Gastrocnemius medialis (tissue), 4 donors: ENCODE data around the gene DPYD.

Experiments used
- CTCF ChIP-seq, 5 experiments: fragments of 450-650 bp in 3 of 5; fragments of 200-600 bp in 2 of 5; sonication (generic) in 2 of 5; IDR thresholded peaks in 4 of 5; conservative IDR thresholded peaks in 1 of 5; 1 replicate in 4 of 5; 2 replicates in 1 of 5; pipeline ENCODE4 v1.5.1; 2016 to 2019; ENCODE audit warnings: antibody characterized with exemption in 5 of 5, mild to moderate bottlenecking in 3 of 5, moderate library complexity in 3 of 5
- POLR2A ChIP-seq, 2 donors: fragments of 450-650 bp; IDR thresholded peaks; one replicate each; pipeline ENCODE4 v1.6.1; 2017; ENCODE audit warnings: antibody characterized with exemption in 2 of 2, mild to moderate bottlenecking in 2 of 2, moderate library complexity in 2 of 2

DNA sequence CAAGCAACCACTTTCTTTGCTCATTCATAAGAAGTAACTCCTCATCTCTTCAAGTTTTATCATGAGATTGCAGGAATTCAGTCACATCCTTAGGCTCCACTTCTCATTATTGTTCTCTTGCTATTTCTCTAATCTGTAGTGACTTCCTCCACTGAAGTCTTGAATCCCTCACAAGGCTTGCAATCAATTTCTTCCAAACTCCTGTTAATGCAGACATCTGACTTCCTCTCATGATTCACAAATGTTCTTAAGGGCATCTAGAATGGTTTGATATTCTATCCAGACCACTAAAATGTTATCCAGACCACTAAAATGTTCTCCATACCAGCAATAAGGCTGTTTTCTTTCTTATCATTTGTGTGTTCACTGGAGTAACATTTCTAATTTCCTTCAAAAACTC, 528.1 kb downstream of the DPYD start:
- no peak for TF ChIP-seq POLR2A (IDR thresholded peaks at IDR 0.05)
- no peak for TF ChIP-seq CTCF (IDR thresholded peaks at IDR 0.05 in 4 of 5, conservative IDR thresholded peaks at IDR 0.05 in 1 of 5)
